Heart left ventricle (tissue), 13 donors: ENCODE data around the gene CBX8.

Source experiments
- POLR2A ChIP-seq, 2 donors: fragments of 450-650 bp; IDR thresholded peaks; one replicate each; pipeline ENCODE4 v1.6.1; 2017; ENCODE audit warnings: antibody characterized with exemption in 2 of 2, mild to moderate bottlenecking in 2 of 2, moderate library complexity in 2 of 2
- TF ChIP-seq, protein P1 (sequence below), 12 donors: fragments of 200-600 bp; sonication (generic) in 4 of 12; IDR thresholded peaks; one replicate each; pipeline versions ENCODE4 v1.5.0 to v1.8.0; 2018 to 2022; ENCODE audit warnings: antibody characterized with exemption in 12 of 12, mild to moderate bottlenecking in 5 of 12
- donor health status: ischemic (EF 13 %, LVEDD 7.1; RV severe dilation, severe dysfunction).
- donor health status: DM: no; HTN: yes; CAD: no.
- donor health status: DM: no; HTN: no; CAD: no.
- donor health status: ischemic (EF 25% LVEDD 6.9; RV normal size, moderate dysfunction).
- donor health status: ischemic (EF 25% LVEDD 5.7; RV mildly dilated, moderate dysfunction).
- donor health status: ischemic (EF 35%, LVEDD 5.7; RV mildly dilated, moderate dysfunction).
- donor health status: nonischemic (EF 11% LVEDD 7.7; RV severe dilation, severe dysfunction).
- donor health status: DM: yes; HTN: yes; CAD: no.
- donor health status: PGD.
- donor health status: ischemic (EF 29% LVEDD 5.4; RV normal size, mild dysfunction).
- donor health status: nonischemic (EF 23%, LVEDD 6.1; RV moderate dilation, normal function).

GRCh38 chr17:79809530-79810129, 12.8 kb upstream of the CBX8 start:
- TF ChIP-seq, protein P1, sequence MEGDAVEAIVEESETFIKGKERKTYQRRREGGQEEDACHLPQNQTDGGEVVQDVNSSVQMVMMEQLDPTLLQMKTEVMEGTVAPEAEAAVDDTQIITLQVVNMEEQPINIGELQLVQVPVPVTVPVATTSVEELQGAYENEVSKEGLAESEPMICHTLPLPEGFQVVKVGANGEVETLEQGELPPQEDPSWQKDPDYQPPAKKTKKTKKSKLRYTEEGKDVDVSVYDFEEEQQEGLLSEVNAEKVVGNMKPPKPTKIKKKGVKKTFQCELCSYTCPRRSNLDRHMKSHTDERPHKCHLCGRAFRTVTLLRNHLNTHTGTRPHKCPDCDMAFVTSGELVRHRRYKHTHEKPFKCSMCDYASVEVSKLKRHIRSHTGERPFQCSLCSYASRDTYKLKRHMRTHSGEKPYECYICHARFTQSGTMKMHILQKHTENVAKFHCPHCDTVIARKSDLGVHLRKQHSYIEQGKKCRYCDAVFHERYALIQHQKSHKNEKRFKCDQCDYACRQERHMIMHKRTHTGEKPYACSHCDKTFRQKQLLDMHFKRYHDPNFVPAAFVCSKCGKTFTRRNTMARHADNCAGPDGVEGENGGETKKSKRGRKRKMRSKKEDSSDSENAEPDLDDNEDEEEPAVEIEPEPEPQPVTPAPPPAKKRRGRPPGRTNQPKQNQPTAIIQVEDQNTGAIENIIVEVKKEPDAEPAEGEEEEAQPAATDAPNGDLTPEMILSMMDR (IDR thresholded peaks at IDR 0.05) = no peak
- TF ChIP-seq POLR2A (IDR thresholded peaks at IDR 0.05) = no peak
